Astrocyte (in vitro differentiated cells and primary cell): ENCODE measurements around the gene EPHB4. TPM values are rescaled to one million over a fixed set of nuclear protein-coding genes. Genes with fewer than 3 reads are reported as not detected.

Source experiments
- DNase-seq: peaks from one replicate; pipeline ENCODE4 v3.0.0-alpha.2; 2010; ENCODE audit warnings: low read depth
- FAIRE-seq: peaks from 2 replicates; lab custom pipeline; 2011; peaks lifted over from hg19 to GRCh38; lab: Jason Lieb, UNC
- H2AFZ ChIP-seq: 2 replicates; pipeline ENCODE4 v1.6.0; 2012; ENCODE audit warnings: low read depth, low read length, inconsistent platforms
- H3K27ac ChIP-seq: 2 replicates; pipeline ENCODE4 v1.5.1; 2011; ENCODE audit warnings: low read depth, low read length, inconsistent platforms
- H3K27me3 ChIP-seq: 2 replicates; pipeline ENCODE4 v1.6.0; 2011; ENCODE audit warnings: low read length, inconsistent platforms; ENCODE audit not compliant: insufficient read depth
- H3K36me3 ChIP-seq: 2 replicates; pipeline ENCODE4 v1.5.1; 2011; ENCODE audit warnings: low read length, inconsistent platforms; ENCODE audit not compliant: insufficient read depth
- H3K4me1 ChIP-seq: 2 replicates; pipeline ENCODE4 v1.5.1; 2011; ENCODE audit warnings: low read length, inconsistent platforms; ENCODE audit not compliant: insufficient read depth
- H3K4me2 ChIP-seq: 2 replicates; pipeline ENCODE4 v1.6.0; 2012; ENCODE audit warnings: low read length, inconsistent platforms
- H3K4me3 ChIP-seq: 2 replicates; pipeline ENCODE4 v1.5.1; 2011; ENCODE audit warnings: low read depth, mild to moderate bottlenecking, low read length, inconsistent platforms; ENCODE audit not compliant: insufficient read depth
- H3K79me2 ChIP-seq: 2 replicates; pipeline ENCODE4 v1.6.0; 2012; ENCODE audit warnings: mild to moderate bottlenecking, low read length, inconsistent platforms; ENCODE audit not compliant: insufficient read depth
- H3K9ac ChIP-seq: 2 replicates; pipeline ENCODE4 v1.6.0; 2012; ENCODE audit warnings: mild to moderate bottlenecking, low read length, inconsistent platforms
- H3K9me3 ChIP-seq: 2 replicates; pipeline ENCODE4 v1.5.1; 2012; ENCODE audit warnings: low read depth, mild to moderate bottlenecking, low read length, inconsistent platforms; ENCODE audit not compliant: insufficient read depth
- H4K20me1 ChIP-seq: 2 replicates; pipeline ENCODE4 v1.6.0; 2012; ENCODE audit warnings: low read length, inconsistent platforms; ENCODE audit not compliant: insufficient read depth
- H3K27ac Mint-ChIP-seq: one replicate; pipeline ENCODE4 v1.8.0; 2021; ENCODE audit warnings: mild to moderate bottlenecking, mixed read lengths; ENCODE audit not compliant: unreplicated experiment
- H3K27me3 Mint-ChIP-seq: one replicate; pipeline ENCODE4 v1.8.0; 2021; ENCODE audit warnings: low read depth, mixed read lengths; ENCODE audit not compliant: unreplicated experiment
- H3K36me3 Mint-ChIP-seq: one replicate; pipeline ENCODE4 v1.8.0; 2021; ENCODE audit warnings: low read depth, mixed read lengths; ENCODE audit not compliant: unreplicated experiment
- H3K4me1 Mint-ChIP-seq: one replicate; pipeline ENCODE4 v1.8.0; 2021; ENCODE audit warnings: low read depth, mixed read lengths; ENCODE audit not compliant: unreplicated experiment
- H3K4me3 Mint-ChIP-seq: one replicate; pipeline ENCODE4 v1.8.0; 2021; ENCODE audit warnings: mild to moderate bottlenecking, moderate library complexity, mixed read lengths; ENCODE audit not compliant: unreplicated experiment
- H3K9me3 Mint-ChIP-seq: one replicate; pipeline ENCODE4 v1.8.0; 2021; ENCODE audit warnings: mild to moderate bottlenecking, mixed read lengths; ENCODE audit not compliant: unreplicated experiment
- EZH2 ChIP-seq: IDR thresholded peaks from 2 replicates; pipeline ENCODE4 v1.6.1; 2012; ENCODE audit warnings: mild to moderate bottlenecking, low read length, inconsistent platforms; ENCODE audit not compliant: insufficient read depth
- total RNA-seq: library from RNA; stranded (reverse); gene quantifications from 2 replicates; pipeline ENCODE4 v1.2.1, GENCODE V29; 2021
- TF ChIP-seq, protein P1 (sequence below): IDR thresholded peaks from 2 replicates; pipeline ENCODE4 v1.5.1; 2011; ENCODE audit warnings: low read depth, mild to moderate bottlenecking, inconsistent platforms, low read length, moderate library complexity; ENCODE audit not compliant: insufficient read depth

The EPHB4 gene
- total RNA-seq, 1 donor from 2014 or later: 73.6 TPM

DNA sequence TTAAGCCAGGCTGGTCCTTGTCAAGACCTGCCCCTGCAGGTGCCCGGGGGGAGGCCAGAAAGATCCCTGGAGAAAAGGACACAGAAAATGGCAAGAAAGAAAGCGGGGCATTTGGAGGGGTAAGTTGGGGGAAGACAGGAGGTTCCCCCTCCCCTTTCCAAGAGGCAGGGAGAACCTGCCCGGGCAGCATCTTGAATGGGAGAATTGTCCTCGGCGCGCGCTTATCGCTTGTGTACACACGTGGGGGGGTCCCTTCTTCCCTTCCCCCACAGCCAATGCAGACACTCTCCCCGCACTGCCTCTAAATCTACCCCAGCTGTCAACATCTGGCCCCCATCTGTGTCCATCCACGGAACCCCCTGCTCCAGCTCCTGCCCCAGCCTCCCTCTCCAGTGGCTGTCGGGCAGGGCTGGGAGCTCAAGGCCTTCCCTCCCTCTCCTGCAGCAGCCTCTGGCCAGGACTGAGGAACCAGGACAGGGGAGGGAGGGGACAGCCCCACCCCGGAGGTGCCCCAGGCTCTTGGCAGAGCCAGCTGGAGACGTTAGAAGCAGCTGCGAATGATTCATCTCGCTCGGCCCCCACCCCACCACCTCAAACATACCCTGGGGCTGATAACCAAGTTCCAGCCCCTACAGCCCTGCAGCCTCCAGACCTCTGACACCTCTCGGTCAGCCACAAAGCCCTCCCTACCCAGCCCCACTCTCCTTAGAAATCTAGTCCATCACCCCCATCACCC, 25.3 kb downstream of the EPHB4 start:
- Histone ChIP-seq H3K36me3 (no peaks in the 10 kb centered on the region), H3K4me3 (no peak overlapping the region), H3K4me2 (peak overlapping the region; percentile 73), H3K9ac (no peak overlapping the region), H4K20me1 (peaks cover 7% of the 10 kb centered on the region), H2AFZ (no peak overlapping the region), H3K27ac (peak overlapping the region; percentile 44), H3K79me2 (no peaks in the 10 kb centered on the region), H3K9me3 (no peaks in the 10 kb centered on the region), H3K4me1 (peaks cover 22% of the 10 kb centered on the region), H3K27me3 (no peaks in the 10 kb centered on the region)
- peaks cover 2% of the 10 kb centered on the region for H3K9me3 Mint-ChIP-seq
- H3K36me3 Mint-ChIP-seq: peaks cover 15% of the 10 kb centered on the region
- DNase-seq: peak; percentile 84
- H3K4me3 Mint-ChIP-seq: no peak overlapping the region
- H3K4me1 Mint-ChIP-seq: peaks cover 20% of the 10 kb centered on the region
- peak overlapping the region; percentile 12 for H3K27ac Mint-ChIP-seq
- TF ChIP-seq, protein P1, sequence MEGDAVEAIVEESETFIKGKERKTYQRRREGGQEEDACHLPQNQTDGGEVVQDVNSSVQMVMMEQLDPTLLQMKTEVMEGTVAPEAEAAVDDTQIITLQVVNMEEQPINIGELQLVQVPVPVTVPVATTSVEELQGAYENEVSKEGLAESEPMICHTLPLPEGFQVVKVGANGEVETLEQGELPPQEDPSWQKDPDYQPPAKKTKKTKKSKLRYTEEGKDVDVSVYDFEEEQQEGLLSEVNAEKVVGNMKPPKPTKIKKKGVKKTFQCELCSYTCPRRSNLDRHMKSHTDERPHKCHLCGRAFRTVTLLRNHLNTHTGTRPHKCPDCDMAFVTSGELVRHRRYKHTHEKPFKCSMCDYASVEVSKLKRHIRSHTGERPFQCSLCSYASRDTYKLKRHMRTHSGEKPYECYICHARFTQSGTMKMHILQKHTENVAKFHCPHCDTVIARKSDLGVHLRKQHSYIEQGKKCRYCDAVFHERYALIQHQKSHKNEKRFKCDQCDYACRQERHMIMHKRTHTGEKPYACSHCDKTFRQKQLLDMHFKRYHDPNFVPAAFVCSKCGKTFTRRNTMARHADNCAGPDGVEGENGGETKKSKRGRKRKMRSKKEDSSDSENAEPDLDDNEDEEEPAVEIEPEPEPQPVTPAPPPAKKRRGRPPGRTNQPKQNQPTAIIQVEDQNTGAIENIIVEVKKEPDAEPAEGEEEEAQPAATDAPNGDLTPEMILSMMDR: no peak
- no peak for TF ChIP-seq EZH2
- FAIRE-seq: no peak
- no peaks in the 10 kb centered on the region for H3K27me3 Mint-ChIP-seq

DNA sequence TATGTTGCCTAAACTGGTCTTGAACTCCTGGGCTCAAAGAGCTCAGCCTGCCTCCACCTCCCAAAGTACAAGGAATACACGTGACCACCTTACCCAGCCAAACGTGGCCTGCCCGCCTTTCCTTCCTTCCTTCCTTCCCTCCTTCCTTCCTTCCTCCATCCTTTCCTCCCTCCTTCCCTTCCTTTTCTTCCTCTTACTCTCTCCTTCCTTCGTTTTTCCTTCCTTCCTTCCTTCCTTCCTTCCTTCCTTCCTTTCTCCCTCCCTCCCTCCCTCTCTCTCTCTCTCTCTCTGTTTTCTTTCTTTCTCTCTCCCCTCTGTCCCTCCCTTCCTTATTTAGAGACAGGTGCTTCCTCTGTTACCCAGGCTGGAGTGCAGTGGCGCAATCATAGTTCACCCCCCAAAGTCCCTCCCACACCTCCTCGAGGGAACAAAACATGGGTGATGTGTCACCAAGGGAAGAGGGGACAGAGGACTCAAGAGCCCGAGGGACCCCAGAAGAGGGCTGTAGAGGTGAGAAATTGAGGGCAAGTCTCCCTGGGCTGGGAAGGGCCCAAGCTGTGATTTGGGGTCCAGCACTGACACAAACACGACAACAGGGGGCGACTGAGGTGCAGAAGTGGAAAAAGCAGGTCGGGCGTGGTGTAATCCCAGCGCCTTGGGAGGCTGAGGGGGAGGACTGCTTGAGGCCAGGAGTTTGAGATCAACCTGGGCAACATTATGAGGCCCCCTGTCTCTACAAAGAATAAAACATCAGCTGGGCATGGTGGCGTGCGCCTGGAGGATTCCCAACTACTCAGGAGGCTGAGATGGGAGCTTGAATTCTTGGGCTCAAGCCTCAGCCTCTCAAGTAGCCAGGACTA, 28.1 kb downstream of the EPHB4 start:
- Histone ChIP-seq H3K27ac (no peak overlapping the region), H3K9ac (no peak overlapping the region), H4K20me1 (peaks cover 7% of the 10 kb centered on the region), H3K4me3 (no peak overlapping the region), H3K79me2 (no peaks in the 10 kb centered on the region), H3K27me3 (no peaks in the 10 kb centered on the region), H3K4me1 (peaks cover 22% of the 10 kb centered on the region), H3K4me2 (no peak overlapping the region), H2AFZ (no peak overlapping the region), H3K9me3 (no peaks in the 10 kb centered on the region), H3K36me3 (no peaks in the 10 kb centered on the region)
- FAIRE-seq (no peak), DNase-seq (peak; percentile 24)
- Mint-ChIP-seq H3K9me3 (peaks cover 2% of the 10 kb centered on the region), H3K27me3 (peaks cover 5% of the 10 kb centered on the region), H3K4me3 (no peak overlapping the region), H3K36me3 (peaks cover 3% of the 10 kb centered on the region), H3K27ac (peak overlapping the region; percentile 5), H3K4me1 (peaks cover 17% of the 10 kb centered on the region)
- TF ChIP-seq EZH2: no peak
- TF ChIP-seq, protein P1: peak; percentile 51
